IPS-18a (cell line): ENCODE data around the gene NFYB.
"Not testable (repeated sequence)": the region's sequence is repeated elsewhere in the genome, so short reads cannot be mapped to it uniquely, and the experiment has no call there.

Experiments used
- H3K27ac ChIP-seq: one replicate; pipeline ENCODE4 v1.5.1; 2013; ENCODE audit warnings: low read length
- H3K27me3 ChIP-seq: one replicate; pipeline ENCODE4 v1.6.1; 2013; ENCODE audit warnings: mild to moderate bottlenecking, low read length; ENCODE audit not compliant: control insufficient read depth, insufficient read depth
- H3K36me3 ChIP-seq: one replicate; pipeline ENCODE4 v1.6.1; 2013; ENCODE audit warnings: low read depth, low read length; ENCODE audit not compliant: control insufficient read depth
- H3K4me1 ChIP-seq: one replicate; pipeline ENCODE4 v1.6.1; 2013; ENCODE audit warnings: low read depth, low read length; ENCODE audit not compliant: control insufficient read depth
- H3K4me3 ChIP-seq: one replicate; pipeline ENCODE4 v1.5.1; 2013; ENCODE audit warnings: low read length
- H3K9ac ChIP-seq: one replicate; pipeline ENCODE4 v1.6.1; 2013; ENCODE audit warnings: mild to moderate bottlenecking, low read length, moderate library complexity
- H3K9me3 ChIP-seq: one replicate; pipeline ENCODE4 v1.6.1; 2013; ENCODE audit warnings: low read depth, low read length; ENCODE audit not compliant: control insufficient read depth

The NFYB gene

GRCh38 chr12:104172570-104172947 lies 34.5 kb upstream of the NFYB start:
- no peaks in the 10 kb centered on the region for H3K4me1 ChIP-seq
- no peaks in the 10 kb centered on the region for H3K27me3 ChIP-seq
- H3K9ac ChIP-seq, result no peak overlapping the region
- no peaks in the 10 kb centered on the region for H3K36me3 ChIP-seq
- no peak overlapping the region for H3K4me3 ChIP-seq
- no peaks in the 10 kb centered on the region for H3K9me3 ChIP-seq
- H3K27ac ChIP-seq, result no peak overlapping the region

- Histone ChIP-seq H3K4me3 (no peak overlapping the region), H3K27ac (no peak overlapping the region), H3K27me3 (no peaks in the 10 kb centered on the region), H3K9me3 (no peaks in the 10 kb centered on the region), H3K9ac (no peak overlapping the region), H3K36me3 (no peaks in the 10 kb centered on the region), H3K4me1 (no peaks in the 10 kb centered on the region)
Measured at GRCh38 chr12:104171785-104172569, 34.0 kb upstream of the NFYB start.

- H3K9me3 ChIP-seq, result no peaks in the 10 kb centered on the region
- no peaks in the 10 kb centered on the region for H3K27me3 ChIP-seq
- peaks cover 3% of the 10 kb centered on the region for H3K4me1 ChIP-seq
- H3K4me3 ChIP-seq, result no peak overlapping the region
- H3K9ac ChIP-seq, result no peak overlapping the region
- no peaks in the 10 kb centered on the region for H3K36me3 ChIP-seq
- no peak overlapping the region for H3K27ac ChIP-seq
Measured at GRCh38 chr12:104168596-104168995, 30.6 kb upstream of the NFYB start.

- Histone ChIP-seq H3K4me1 (peaks cover 3% of the 10 kb centered on the region), H3K27me3 (no peaks in the 10 kb centered on the region), H3K9me3 (no peaks in the 10 kb centered on the region), H3K36me3 (no peaks in the 10 kb centered on the region), H3K27ac (no peak overlapping the region), H3K4me3 (no peak overlapping the region), H3K9ac (no peak overlapping the region)
Measured at GRCh38 chr12:104167519-104168458, 29.8 kb upstream of the NFYB start.

- Histone ChIP-seq H3K9ac (no peak overlapping the region), H3K36me3 (no peaks in the 10 kb centered on the region), H3K4me3 (no peak overlapping the region), H3K4me1 (peaks cover 3% of the 10 kb centered on the region), H3K9me3 (no peaks in the 10 kb centered on the region), H3K27me3 (no peaks in the 10 kb centered on the region), H3K27ac (no peak overlapping the region)
Measured at GRCh38 chr12:104166465-104166864, 28.5 kb upstream of the NFYB start.

- Histone ChIP-seq H3K4me1 (peaks cover 3% of the 10 kb centered on the region), H3K9me3 (no peaks in the 10 kb centered on the region), H3K9ac (no peak overlapping the region), H3K4me3 (no peak overlapping the region), H3K27ac (no peak overlapping the region), H3K27me3 (no peaks in the 10 kb centered on the region), H3K36me3 (no peaks in the 10 kb centered on the region)
Measured at GRCh38 chr12:104165801-104166200, 27.8 kb upstream of the NFYB start.

- H3K9me3 ChIP-seq, result no peaks in the 10 kb centered on the region
Measured at GRCh38 chr12:104164634-104165033, 26.6 kb upstream of the NFYB start.

GRCh38 chr12:104163631-104164030 lies 25.6 kb upstream of the NFYB start:
- H3K4me3 ChIP-seq, result no peak overlapping the region
- no peak overlapping the region for H3K9ac ChIP-seq
- peaks cover 3% of the 10 kb centered on the region for H3K4me1 ChIP-seq
- no peak overlapping the region for H3K27ac ChIP-seq
- no peaks in the 10 kb centered on the region for H3K27me3 ChIP-seq
- H3K36me3 ChIP-seq, result no peaks in the 10 kb centered on the region
- H3K9me3 ChIP-seq, result no peaks in the 10 kb centered on the region

More at GRCh38 chr12:104164634-104165033, 26.6 kb upstream of the NFYB start:
- H3K36me3 ChIP-seq, result no peaks in the 10 kb centered on the region
- no peak overlapping the region for H3K9ac ChIP-seq
- H3K4me1 ChIP-seq, result peaks cover 3% of the 10 kb centered on the region
- H3K27ac ChIP-seq, result no peak overlapping the region
- H3K27me3 ChIP-seq, result no peaks in the 10 kb centered on the region
- no peak overlapping the region for H3K4me3 ChIP-seq

- H3K27me3 ChIP-seq, H3K9me3 ChIP-seq, H3K9ac ChIP-seq, H3K4me1 ChIP-seq, H3K36me3 ChIP-seq, H3K4me3 ChIP-seq, H3K27ac ChIP-seq: not testable (repeated sequence)
Measured at GRCh38 chr12:104163028-104163427, 25.0 kb upstream of the NFYB start.

- H3K9ac ChIP-seq, result no peak overlapping the region
- no peak overlapping the region for H3K27ac ChIP-seq
- H3K4me3 ChIP-seq, result no peak overlapping the region
- no peaks in the 10 kb centered on the region for H3K9me3 ChIP-seq
- H3K4me1 ChIP-seq, result no peaks in the 10 kb centered on the region
- no peaks in the 10 kb centered on the region for H3K36me3 ChIP-seq
- no peaks in the 10 kb centered on the region for H3K27me3 ChIP-seq
Measured at GRCh38 chr12:104155711-104156555, 17.9 kb upstream of the NFYB start.

GRCh38 chr12:104154806-104155205 lies 16.8 kb upstream of the NFYB start:
- Histone ChIP-seq H3K4me3 (no peak overlapping the region), H3K4me1 (no peaks in the 10 kb centered on the region), H3K36me3 (no peaks in the 10 kb centered on the region), H3K27ac (no peak overlapping the region), H3K9ac (no peak overlapping the region), H3K9me3 (no peaks in the 10 kb centered on the region), H3K27me3 (no peaks in the 10 kb centered on the region)
